ELF-1 (cell line): Measurements from ENCODE around the gene ITSN1.
A peak's percentile ranks its signal among the peaks of the same experiment; 100 is the strongest.
"Not testable (repeated sequence)": the region's sequence is repeated elsewhere in the genome, so short reads cannot be mapped to it uniquely, and the experiment has no call there.

Experiments
- DNase-seq: peaks from one replicate; pipeline ENCODE4 v3.0.0-alpha.2; 2016; ENCODE audit warnings: low read depth, low spot score

Gene ITSN1

GRCh38 chr21:33729139-33729538, 86.8 kb downstream of the ITSN1 start:
- DNase-seq, result not testable (repeated sequence)

DNA sequence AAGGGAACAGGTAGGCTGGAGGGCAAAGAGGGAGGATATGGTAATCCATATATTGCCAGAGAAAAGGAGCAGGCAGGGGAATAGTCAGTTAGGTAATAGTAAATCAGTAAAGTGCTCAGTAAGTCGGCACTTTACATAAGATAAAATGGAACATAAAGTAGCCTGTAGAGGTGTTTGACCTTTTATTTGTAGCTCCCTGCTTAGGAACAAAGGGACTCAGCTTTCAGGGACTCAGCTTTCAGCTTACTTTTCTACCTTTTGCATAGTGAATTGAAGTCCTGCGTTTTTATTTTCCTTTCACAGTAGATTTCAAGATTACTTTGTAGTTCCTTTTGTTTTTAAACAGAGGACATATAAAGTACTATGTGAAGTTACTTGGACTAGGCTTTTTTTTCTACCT, 87.3 kb downstream of the ITSN1 start:
- DNase-seq, result no peak

DNA sequence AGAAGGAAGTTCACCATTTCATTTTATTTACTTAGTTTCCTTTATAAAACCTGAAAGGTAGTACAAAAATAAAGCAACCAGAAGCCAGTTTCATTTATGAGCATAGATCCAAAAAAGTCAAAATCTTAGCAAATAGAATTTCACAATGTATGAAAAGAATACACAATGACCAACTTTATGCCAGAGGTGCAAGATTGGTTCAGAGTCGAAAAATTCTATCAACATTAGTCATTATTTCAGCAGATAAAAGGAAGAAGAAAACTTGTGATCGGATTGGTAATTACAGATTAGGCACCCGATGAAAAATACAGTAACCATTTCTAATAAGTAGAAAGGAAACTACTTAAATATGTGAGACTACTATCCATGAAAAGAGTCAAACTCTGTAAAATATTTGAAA, 89.1 kb downstream of the ITSN1 start:
- DNase-seq, result no peak

- peak; percentile 27 for DNase-seq
Observed at GRCh38 chr21:33732038-33732437, 89.7 kb downstream of the ITSN1 start.

DNA sequence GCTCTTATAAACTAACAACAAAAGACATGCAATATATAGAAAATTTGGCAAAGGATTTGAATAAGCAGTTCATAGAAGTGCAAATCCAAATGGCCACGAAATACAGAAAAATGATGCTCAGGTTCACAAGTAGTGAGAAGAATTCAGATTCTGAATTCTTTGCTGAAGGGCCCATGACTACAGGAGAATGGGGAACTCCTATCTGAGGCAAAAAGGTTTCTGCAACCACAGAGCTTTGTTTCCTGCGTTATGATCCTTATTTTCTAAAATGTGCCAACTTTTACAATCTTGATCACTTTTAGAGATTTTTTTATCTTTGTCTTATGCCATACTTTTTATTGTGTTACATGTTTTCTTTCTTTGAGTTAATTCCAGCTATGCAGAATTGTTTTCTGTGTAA, 91.3 kb downstream of the ITSN1 start:
- DNase-seq, result no peak

DNA sequence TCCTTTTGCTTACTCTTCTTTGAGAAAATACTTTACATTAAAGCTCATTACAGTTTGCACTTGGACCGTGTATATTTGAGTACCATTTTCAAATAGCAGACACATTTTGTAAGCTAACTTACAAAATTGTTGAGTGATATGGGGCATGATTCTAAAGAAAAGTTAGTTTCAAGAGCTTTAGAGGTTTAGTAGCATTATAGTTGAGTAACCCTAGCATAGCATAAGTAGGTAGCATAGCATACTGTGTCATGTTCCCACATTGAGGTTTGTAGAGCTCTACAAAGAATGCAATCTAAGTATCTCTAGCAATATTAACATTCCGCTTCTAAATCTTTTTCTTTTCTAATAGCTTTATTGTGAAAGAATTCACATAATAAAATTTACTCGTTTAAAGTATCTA, 92.0 kb downstream of the ITSN1 start:
- DNase-seq, result no peak

DNA sequence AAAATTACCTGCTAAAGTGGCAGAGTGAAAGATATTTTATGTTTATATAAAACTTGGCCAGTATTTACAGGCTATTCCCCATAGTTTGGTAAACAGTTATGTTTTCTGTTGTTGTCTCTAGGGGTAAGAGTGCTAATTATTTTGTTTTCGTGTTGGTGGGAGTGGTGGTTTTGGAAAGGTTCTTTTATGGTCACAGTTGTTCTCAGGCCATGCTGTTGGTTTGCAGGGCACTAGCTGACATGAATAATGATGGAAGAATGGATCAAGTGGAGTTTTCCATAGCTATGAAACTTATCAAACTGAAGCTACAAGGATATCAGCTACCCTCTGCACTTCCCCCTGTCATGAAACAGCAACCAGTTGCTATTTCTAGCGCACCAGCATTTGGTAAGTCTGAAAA, 92.5 kb downstream of the ITSN1 start:
- no peak for DNase-seq

DNA sequence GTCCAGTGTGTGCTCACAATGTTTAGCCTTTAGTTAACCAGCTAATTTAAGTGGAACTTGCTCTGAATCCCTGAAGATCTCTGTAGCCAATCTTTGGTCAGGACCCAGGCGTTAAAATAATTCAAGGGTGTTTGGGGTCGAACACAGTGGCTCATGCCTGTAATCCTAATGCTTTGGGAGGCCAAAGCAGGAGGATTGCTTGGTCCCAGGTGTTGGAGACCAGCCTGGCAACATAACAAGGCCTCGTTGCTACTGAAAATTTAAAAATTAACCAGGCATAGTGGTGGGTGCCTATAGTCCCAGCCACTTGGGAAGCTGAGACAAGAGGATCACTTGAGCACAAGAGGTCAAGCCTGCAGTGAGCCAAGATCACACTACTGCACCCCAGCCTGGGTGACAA, 94.3 kb downstream of the ITSN1 start:
- no peak for DNase-seq

GRCh38 chr21:33739701-33740100, 97.4 kb downstream of the ITSN1 start:
- DNase-seq, result no peak

DNA sequence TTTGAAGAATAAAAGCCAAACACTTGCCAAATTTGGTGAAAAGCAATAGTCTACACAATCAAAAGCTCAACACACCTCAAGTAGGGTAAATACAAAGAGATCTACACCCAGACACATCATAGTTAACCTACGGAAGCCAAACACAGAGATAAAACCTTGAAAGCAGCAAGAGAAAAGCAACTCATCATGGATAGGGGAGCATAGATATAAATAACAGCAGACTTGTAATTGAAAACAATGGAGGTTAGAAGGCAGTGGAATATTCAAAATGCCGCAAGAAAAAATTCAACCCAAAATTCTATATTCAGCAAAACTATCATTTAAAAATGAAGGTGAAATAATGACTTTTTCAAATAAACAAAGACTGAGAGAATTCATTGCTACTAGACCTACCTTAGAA, 105.1 kb downstream of the ITSN1 start:
- no peak for DNase-seq

DNA sequence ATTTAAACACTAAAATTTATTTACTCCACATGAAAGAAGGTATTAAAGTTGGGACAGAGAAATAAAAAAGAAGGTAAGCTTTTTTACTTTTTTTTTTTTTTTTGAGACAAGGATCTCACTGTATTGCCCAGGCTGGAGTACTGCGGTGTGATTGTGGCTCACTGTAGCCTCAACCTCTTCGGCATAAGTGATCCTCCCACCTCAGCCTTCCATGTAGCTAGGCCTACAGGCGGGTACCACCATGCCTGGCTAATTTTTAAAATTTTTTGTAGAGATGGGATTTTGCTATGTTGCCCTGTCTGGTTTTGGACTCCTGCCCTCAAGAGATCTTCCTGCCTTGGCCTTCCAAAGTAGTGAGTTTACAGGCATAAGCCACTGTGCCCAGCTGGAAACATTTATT, 106.6 kb downstream of the ITSN1 start:
- no peak for DNase-seq

DNA sequence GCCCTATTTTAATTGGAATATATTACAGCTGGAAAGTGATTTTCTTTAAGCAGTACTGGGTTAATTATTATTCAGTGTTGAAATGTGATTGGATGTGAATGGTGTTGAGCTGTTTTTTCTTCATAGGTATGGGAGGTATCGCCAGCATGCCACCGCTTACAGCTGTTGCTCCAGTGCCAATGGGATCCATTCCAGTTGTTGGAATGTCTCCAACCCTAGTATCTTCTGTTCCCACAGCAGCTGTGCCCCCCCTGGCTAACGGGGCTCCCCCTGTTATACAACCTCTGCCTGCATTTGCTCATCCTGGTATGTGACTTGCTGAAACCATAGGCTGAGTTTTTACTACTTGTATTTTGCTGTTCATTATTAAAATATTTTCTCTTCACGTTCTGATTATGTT, 107.7 kb downstream of the ITSN1 start:
- DNase-seq, result no peak

DNA sequence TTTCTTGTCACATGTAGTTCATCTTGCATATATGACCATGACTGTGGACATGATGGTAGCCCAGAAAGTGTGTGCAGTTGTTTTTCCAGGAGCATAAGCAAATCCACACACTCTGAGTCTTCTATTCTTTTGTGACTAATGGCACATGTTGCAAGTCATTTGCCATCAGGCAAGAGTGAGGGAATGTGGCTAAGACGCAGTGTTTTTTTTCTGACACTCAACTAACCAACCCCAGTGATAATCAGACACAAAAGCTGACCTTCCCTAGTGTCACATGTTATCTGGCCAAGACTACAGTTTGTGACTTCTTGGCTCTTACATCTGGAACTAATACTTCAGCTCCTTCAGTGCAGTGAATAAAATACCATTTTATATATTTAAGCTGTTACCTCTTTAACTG, 108.8 kb downstream of the ITSN1 start:
- no peak for DNase-seq

GRCh38 chr21:33751533-33751932, 109.2 kb downstream of the ITSN1 start:
- DNase-seq, result no peak

GRCh38 chr21:33752260-33752659, 110.0 kb downstream of the ITSN1 start:
- DNase-seq, result no peak

GRCh38 chr21:33753886-33754285, 111.6 kb downstream of the ITSN1 start:
- no peak for DNase-seq

DNA sequence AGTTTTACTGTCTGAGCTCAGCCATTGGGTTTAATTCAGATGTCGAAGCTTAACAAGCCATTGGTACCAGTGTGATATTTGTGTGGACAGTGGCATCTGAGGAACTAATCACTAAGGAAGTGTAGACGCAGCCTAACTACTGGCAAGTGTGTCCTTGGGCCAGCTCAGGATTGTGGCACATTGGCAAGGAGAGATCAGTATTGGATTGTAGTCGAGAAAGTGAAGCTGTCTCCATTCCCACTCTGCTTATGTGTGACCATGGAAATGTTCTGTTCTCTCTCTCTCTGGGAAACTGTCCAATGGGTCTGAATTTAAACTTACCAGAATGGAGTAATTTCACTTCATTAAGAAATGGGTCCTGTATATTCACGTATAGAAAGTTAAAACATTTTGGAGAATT, 112.2 kb downstream of the ITSN1 start:
- DNase-seq, result no peak

- DNase-seq, result no peak
Observed at GRCh38 chr21:33755354-33755753, 113.1 kb downstream of the ITSN1 start.

- DNase-seq, result no peak
Observed at GRCh38 chr21:33760641-33761440, 118.5 kb downstream of the ITSN1 start.

DNA sequence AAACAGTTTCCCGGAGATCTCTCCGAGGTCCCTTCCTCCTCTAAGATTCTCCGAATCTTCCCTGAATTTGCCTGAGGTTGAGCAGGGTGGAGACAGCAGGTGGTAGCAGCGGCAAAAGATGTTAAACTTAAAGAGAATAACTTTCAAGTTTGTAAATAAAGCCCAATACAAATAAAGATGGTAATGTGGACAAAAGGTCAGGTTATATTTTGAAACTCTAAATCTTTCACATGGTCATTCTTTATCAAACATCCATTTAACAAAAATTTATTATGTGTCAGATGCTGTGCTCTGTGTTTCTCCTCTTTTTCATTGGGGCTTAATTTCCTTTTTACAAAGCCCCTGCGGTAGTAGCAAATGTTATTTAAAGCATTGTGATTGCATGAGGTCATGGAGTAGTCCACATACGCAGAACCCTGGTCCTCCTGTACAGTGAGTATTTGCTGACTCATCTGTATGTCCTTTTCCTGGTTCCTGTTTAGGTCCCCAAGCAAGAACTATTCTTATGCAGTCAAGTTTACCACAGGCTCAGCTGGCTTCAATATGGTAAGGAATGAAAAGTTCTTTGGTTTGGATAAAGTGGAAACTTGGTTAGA, 119.2 kb downstream of the ITSN1 start:
- DNase-seq, result peak; percentile 39

DNA sequence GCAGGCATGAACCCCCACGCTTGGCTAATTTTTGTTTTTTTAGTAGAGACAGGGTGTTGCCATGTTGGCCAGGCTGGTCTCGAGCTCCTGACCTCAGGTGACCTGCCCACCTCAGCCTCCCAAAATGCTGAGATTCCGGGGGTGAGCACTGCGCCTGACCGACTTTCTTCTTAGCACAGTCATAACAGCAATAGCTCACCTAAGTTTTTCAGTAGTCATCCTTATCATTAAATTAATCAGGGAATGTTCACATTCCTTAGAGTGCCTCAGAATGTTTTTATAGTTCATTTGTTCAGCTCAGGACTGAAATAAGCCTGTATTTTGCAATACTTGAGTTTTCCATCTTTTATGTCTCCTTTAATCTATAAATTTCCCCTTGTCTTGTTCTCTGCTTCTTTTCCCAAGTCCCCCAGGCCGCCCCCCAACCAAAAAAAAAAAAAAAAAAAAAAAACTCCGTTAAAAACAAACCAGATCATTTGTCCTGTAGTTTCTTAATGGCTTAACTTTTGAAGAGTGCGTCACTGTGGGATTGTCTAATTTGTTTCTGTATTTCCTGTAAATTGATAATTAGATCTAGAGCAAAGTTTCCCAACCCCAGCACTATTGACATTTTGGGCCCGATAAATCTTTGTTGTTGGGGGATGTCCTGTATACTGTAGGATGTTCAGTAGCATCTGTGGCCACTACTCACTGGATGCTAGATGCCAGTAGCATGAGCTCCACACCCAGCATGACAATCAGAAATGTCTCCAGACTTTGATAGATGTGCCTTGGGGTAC, 120.7 kb downstream of the ITSN1 start:
- DNase-seq, result no peak

- no peak for DNase-seq
Observed at GRCh38 chr21:33763582-33763899, 121.2 kb downstream of the ITSN1 start.

GRCh38 chr21:33767236-33767635, 124.9 kb downstream of the ITSN1 start:
- no peak for DNase-seq
